HG03432 (cell line): ENCODE results near the gene CPB2.

Source experiments
- ATAC-seq: cut with Tn5 transposase; IDR thresholded peaks from one replicate; pipeline ENCODE4 v1.9.1; 2021; ENCODE audit warnings: mild to moderate bottlenecking, moderate library complexity; ENCODE audit not compliant: unreplicated experiment

Gene CPB2, protein sequence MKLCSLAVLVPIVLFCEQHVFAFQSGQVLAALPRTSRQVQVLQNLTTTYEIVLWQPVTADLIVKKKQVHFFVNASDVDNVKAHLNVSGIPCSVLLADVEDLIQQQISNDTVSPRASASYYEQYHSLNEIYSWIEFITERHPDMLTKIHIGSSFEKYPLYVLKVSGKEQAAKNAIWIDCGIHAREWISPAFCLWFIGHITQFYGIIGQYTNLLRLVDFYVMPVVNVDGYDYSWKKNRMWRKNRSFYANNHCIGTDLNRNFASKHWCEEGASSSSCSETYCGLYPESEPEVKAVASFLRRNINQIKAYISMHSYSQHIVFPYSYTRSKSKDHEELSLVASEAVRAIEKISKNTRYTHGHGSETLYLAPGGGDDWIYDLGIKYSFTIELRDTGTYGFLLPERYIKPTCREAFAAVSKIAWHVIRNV

DNA sequence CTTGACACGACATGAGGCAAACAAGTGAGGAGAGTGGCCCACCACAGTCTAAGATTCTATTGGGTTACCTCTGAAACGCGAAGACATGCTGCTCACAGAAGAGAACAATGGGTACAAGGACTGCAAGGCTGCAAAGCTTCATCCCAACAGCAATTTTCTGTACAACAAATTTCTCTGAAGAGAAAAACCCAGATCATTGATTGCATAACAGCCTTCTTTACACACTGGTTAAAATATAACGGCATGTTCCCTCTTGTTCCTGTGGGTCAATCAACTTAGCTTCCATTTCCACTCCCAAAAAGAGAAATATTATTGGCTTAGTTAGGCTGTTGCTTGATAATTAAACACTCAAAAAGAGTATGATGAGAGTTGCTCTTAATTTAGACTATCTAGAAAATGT, at the start of gene CPB2:
Gene CPB2 (minus strand): TSS at position 166 of the 400 bp plus-strand sequence. CDS start 24 bp downstream, at position 142.
- no peak for ATAC-seq

DNA sequence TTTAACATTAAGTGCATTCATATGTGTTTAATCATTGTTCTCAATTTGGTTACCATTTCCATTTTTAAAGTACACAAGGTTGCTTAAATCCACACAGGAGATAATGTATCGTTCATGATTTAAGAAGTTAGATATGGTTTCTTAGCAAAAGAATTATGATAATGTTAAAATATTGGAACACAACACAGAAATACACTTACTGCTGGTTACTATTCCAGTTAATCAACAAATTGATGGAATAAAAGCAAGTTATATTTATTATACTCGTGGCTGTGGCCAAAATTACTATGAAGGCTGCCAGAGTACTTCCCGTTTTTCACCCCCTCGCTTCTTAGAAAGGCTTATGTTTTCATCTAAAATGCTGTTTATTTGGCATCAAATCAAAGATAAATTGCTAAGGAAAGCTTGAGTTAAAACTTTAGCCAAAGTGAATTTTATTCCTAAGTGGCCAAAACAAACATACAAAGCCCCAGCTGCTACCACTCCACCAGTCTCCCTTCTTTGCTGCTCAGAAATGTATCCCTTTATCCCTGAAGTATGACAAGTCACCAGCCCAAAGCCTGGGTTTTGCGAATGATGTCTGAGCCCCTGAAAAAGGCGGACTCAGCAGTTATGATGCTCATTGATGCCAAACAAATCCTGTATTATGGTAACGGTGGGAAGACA, 49.4 kb upstream of the CPB2 start:
- ATAC-seq, result no peak

DNA sequence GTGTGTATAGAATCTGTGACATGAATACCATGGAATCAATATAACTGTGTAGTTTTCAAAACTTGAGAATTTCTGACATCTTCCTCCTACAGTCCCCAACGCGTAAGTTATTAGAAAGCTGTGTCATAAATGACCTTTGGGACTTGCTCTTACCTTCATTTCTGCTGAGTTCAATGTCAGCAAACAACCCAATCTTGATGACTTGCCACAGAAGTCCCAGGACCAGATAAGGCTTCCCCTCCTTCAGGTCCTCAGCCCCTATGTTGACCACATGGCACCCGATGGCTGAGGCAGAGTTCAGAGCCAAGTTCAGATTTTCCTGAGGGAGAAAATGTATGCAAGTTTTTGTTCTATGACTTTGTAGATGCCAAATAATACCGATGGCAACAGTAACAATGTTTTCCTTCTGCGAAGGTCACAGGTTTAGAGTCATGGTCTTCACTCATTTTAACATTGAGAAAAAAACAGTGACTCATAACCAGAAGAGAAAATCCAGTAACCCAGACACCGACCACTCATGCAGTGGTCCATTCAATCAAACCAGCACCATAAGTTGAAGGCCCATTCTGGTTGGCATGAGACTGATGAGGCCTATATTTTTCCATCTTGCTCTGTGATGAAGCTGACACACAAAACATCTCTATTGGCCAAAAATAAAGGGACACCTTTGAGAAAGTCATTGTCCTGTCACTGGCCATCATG, 47.9 kb upstream of the CPB2 start:
- no peak for ATAC-seq

DNA sequence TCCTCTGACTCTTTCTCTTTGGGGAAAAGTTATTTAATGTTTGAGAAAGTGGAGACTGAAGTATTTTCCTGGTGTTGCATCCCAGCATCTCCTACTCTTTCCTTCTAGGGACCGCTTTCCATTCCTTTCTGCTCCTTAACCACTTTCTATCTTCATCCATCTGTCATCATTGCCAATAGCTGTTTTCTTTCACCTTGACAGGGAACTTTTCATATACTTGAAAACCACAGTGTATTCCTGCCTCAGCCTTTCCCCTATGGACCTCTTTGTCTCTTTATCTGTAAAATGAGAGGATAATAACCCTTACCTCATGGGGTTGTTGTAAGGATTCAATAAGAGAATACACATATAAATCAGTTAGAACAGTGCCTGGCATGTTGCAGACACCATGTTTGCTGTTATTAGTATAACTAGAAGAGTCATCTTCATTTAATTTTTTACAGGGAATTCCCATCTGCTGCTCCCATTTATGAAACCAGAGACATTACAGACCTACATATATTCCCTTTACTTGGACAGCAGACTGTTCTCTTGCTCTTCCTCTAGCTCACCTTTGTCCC, 45.4 kb upstream of the CPB2 start:
- ATAC-seq, result no peak

DNA sequence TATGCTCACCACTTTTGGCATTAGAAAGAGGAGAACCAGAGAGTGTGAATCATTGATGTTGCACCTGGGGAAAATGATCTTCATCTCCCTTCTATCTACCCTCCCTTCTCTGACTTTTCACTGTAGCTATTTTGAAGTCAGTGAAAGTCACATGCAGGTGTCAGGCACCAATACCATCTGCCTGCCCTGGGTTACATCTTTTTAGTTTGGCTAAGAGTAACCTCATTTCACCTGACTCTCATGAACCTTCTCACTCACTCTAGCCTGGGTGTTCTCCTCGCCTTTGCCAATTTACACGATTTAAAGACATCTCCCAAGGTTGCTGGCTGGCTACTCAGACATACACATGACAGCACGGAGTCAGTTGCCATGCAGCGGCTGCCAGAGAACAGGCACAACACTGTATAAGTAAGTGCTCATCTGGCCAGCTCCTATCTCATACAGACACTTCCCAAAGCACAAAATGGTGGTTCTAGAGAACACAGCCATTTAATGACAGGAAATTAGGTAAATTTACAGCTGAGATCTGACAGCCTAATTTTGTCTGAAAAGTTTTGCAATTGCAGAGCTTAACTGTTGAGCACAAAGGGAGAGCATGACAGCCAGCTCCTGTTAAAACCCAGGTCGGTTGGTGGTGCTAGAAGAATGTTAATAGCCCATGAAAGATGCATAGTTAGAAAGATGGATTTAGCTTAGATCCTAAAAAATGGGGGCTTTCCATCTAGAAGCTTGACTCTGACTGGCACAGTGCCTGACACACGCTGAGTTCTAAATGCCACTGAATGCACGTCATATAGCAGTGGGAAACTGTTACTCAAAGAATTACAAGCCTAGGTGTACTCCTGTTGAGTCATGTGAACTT, 44.7 kb upstream of the CPB2 start:
- ATAC-seq, result no peak

DNA sequence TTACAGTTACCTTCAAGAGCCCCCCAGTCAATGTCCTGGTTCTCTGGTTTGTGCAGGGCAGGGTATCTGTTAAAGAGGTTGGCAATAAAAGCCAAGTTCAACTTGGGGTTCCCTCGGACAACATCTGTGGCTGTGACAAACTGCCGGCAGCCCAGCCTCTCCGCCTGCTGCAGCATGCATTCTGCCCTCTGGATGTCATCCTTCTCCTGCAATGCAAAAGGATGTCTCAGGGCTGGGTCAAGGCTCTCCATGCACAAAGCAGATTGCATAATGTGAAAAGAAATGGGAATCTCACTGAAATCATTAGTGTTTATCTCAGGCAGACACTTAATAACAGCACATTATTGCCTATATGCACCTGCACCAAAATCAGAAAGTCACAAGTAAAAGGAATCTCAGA, 42.1 kb upstream of the CPB2 start:
- ATAC-seq, result no peak

DNA sequence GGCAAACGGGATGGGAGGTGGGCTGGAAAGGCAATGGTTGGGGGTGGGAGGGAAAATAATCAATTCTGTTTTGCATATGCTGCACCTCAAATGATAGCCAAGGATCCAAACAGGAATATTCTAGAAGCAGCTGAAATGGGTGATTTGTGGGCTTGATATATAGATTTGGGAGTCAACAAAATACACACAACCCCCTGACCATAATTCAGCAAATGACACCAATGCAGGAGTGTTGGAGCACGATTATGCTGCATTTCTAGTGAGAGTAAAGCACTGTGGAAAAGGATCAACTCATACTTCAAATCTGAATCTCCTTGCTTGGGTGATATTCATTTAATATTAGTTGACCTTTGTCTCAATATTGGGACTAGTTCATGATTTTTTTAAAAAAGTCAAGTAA, 41.1 kb upstream of the CPB2 start:
- no peak for ATAC-seq

DNA sequence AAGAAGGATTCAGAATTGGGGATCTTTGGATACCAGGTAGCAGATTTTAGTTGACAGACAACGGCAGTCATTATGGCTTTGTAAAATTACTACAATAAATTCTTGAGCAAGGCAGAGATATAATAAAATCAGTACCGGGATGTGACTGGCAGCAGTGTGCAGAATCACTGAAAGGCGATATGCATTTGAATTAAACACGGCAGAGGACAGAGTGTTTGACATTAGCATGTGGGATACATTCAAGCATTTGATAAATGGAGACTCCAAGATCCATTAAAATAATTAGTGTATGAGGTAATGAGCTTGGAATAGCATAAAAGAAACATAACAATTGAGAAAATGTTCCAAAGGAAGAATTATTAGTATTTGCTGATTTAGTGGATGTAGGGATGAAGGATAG, 40.3 kb upstream of the CPB2 start:
- ATAC-seq, result no peak

DNA sequence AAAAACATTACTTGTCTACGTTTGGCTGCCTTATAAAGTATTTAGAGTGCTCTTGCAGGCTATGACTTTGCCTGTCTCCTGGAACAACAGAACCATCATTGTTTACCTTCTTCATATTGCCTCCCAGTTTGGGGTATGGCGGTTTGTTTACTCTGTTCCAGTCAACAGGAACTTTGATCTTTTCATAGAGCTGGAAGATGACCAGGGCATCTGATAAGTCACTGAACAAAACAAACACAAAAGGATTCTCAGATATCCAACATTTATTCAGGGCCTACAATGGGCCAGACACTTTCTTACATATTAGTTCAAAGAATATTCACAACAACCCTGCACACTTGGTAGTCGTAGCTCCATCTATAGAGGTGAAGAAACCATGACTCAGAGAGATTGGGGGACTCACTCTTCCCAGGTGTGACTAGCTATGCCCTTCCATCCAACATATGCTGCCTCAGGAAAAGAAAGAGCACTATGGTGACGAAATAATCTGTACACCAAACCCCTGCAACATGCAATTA, 38.4 kb upstream of the CPB2 start:
- no peak for ATAC-seq

DNA sequence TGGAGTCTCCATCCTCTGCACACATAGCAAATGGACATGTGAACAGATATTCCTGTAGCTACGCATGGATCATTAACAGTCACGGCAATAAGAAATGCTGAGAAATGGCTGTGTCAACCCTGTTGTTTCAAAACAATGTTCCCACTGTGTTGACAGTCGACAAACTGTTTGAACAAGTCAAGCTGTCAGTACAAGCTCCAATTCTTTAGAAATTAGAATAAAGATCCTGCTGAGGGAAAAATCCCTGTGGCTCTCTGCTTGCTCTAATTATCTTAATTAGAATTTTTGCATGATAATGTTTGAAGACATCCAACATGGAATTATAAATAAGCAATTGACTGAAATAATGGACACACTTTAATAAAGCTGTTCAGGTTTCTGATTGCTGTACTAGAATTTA, 37.9 kb upstream of the CPB2 start:
- ATAC-seq, result no peak

DNA sequence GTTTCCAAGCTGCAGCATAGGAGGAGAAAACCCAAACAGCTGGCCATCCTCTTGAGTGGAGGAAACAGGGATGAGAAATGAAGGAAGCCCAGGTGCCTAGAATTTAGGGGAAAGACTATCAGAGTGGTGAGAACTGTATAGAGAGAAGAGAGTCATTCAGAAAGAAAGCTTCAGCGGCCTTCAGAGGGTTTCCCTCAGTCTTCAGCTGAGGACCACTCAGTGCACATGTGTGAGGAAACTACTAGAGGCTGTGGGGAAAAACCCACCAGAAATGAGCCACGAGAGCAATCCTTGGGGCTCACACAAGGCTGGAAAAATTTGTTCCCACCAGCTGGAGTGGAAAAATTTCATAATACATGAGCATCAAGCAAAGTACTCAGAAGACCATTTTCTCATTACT, 35.2 kb upstream of the CPB2 start:
- no peak for ATAC-seq

DNA sequence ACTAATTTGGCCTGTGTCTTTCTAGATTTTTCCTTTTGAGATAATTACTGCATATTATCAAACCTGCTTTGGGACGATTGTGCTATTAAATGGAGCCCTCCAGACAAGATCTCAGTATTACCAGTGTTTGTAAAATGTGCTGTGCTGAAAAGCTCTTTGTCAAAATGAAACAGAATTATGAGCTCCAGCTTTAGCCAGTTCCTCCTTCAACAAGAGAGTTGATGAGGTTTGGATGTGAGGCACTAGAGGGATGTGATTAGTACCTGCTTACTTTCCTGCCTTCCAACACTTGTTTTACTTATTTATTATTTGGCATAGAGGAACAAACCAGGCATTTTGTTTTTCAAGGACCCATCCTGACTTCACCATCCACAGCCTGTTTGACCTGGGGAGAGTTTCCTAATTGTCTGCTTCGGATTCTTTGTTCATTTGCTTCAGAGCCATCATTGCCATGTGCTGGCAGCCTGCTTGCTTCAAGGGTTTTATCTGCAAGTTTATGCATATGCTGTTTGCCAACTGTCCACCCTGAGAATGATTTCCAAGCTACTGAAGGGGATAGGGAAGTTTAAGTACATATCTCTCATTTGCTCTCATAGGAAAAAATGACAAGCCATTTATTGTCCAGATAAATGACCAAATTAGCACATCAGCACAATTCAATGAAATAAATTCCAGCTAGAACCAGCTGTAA, 32.9 kb upstream of the CPB2 start:
- ATAC-seq, result no peak

DNA sequence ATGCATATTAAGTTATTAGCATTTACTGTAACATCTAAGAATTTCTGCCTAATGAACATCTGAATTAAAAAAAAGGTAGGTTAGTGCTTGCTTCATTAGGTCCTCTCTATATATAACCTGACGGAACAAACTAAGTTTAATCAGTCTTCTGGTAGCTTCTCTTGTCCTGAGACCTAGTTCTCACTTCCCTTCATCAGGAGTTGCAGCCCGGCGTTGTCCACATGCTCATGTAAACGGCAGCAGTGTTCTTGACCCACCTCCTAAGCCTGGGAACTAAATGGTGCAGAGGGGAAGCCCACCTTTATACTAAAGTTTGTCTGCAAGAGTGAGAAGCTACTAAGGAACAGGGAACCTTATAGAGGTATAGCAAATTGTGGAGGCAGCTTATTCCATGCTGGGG, 31.9 kb upstream of the CPB2 start:
- no peak for ATAC-seq

DNA sequence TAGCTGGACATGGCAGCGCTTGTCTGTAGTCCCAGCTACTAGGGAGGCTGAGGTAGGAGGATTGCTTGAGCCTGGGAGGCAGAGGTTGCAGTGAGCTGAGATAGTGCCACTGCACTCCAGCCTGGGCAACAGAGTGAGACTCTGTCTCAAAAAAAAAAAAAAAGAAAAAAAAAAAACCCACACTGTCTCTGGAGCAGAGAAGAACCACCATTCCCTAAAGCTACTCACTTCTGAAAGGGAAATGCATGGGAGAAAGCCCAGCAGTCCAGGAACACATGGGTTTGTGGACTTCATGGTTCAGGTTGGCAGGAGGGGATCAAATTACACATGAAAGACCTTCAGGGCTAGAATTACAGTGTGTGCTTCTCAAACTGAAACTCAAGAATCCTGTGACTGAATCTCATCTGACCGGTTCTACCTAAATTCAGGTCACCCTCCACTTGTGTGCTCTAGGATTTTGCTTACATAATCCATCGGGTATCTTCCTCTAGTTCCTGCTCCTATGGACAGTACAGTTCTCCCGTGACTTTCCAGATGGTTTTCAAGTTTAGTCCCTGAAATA, 30.2 kb upstream of the CPB2 start:
- ATAC-seq, result no peak

DNA sequence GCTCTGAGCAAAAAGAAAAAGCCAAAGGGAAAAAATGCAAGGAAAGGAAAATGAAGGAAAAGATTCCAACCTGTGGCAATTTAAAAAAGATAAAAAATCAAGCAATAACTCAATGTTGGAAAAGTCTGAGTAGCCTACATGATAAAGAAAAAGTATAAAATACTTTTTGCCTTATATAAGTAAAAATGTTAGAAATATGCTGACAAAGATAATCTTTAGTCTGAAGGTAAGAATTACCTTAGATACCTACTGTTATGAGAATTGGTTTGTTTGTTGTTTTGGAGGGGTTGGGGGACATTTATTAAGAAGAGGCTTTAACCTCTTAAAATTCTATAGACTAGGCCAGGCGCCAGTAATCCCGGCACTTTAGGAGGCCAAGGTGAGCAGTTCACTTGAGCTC, 29.7 kb upstream of the CPB2 start:
- no peak for ATAC-seq

DNA sequence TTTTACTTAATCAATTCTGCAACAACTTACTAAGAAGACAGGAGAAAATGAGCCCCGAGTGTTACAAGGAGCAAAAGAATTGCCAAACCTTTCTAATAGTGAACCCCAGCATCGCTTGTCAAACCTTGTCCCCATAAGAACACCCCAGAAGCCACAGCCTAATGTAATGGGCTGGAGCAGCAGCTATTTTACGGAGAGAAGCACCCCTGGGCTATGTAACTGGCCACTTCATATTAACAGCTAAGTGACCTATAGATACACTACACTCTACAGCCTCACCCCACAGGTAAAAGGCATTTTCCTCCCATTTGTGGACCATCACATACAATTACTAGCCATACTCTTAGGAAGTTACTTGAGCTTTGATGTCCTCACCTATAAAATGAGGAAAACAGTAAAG, 27.3 kb upstream of the CPB2 start:
- ATAC-seq, result no peak

DNA sequence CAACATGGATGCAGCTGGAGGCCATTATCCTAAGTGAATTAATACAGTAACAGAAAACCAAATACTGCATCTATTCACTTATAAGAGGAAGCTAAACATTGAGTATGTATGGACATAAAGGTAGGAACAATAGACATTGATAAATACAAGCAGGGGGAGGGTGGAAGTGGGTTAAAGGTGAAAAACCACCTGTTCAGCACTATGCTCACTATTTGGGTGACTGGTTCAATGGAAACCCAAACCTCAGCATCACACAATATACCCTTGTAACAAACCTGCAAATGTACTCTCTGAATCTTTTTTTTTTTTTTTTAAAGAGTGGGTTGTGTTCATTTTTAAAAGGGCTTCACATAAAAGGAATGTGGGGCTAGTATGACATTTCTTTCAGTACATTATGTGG, 26.9 kb upstream of the CPB2 start:
- ATAC-seq, result no peak

DNA sequence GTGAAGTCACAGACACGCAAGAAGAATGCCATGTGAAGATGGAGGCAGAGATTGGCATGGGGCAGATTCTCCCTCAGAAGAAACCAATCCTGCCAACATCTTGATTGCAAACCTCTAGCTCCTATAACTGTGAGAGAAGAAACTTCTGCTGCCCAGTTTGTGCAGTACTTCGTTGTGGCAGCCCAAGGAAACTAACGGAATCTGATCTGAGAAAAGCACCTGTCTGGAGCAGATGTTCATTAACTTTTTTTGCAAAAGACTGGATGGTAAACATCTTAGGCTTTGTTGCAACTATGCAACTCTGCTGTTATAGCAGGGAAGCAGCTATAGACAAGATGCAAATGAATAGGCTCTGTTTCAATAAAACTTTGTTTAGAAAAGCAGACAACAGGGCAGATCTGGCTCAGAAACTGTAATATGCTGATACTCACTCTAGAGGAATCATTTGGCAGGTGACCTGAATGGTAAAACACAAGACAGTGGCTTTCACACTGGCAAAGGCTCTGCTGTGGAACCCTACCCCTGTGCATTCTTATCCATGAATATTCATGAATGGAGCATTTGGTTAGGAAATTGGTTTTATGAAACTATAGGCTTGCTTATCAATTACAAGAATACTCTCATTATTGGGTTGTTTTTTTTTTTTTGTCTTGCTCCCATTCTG, 25.3 kb upstream of the CPB2 start:
- no peak for ATAC-seq

DNA sequence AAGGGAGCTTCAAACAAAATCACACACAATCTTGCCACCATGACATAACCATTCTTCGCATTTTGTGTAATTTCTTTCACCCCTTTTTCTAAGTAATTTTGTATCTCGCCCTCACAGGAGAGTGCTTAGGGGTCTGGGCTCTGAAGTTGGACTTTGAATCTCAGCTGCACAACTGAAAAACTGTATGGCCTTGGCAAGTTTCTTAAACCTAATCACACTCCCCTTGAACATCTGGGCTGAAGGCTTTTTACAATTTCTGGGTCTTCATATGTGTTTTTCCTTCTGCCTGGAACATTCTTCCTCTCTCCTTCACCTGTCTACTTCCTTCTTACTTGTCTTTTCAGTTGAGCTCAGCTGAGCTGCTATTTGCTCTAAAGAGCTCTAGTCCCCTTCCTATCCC, 24.3 kb upstream of the CPB2 start:
- no peak for ATAC-seq
